Stimulated activated CD8-positive, alpha-beta memory T cell treated with anti-CD3 and anti-CD28 coated beads, Interleukin-15, amount 100 ng/mL, for 1 hour (primary cell): Measurements from ENCODE around the gene ANXA4.
"Not testable (repeated sequence)": the region's sequence is repeated elsewhere in the genome, so short reads cannot be mapped to it uniquely, and the experiment has no call there.

ENCODE experiments used
- DNase-seq: peaks from one replicate; pipeline ENCODE4 v3.0.0-alpha.2; 2020; ENCODE audit warnings: low read depth

The ANXA4 gene

DNA sequence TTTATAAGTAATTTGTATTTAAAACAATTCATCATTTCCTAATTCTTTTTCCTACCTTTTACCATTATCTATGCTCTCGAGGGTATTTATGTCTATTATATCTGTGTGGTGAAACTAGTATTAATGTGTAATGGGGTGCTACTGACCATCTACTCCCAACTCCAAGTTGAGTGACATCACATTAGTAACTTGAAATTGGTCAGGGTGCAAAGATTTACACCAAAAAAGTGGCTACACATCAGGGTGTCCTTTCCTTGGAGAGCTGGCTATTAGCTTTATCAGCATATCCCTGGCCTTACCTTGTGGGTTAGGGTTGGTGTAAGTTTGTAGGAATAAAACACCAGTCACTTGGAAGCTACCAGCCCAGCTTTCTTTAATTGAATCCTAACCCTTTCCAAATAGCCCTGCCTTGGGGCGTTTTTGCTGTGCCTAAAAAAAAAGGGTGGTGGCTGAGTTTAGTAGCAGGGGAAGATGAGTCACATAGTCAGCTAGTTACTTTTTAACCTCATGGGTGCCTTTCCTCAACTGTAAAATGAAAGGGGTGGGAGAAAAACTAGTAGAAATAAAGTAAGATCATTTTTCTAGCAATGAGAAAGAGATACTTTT, 14.0 kb downstream of the ANXA4 start:
- DNase-seq: no peak

DNA sequence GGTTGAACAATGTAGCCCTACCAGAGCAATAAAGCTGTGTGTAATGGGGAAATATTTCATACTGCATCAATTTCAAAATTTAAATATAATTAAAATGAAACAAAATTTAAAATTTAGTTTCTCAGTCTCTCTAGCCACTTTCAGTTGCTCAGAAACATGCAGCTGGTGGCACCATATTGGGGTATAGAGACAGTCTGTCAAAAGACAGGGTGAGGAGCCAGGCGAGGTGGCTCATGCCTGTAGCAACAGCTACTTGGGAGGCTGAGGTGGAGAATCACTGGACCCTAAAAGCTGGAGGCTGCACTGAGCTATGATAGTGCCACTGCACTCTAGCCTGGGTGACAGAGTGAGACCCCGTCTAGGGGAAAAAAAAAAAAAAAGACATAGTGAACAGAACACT, 20.1 kb downstream of the ANXA4 start:
- DNase-seq: no peak

DNA sequence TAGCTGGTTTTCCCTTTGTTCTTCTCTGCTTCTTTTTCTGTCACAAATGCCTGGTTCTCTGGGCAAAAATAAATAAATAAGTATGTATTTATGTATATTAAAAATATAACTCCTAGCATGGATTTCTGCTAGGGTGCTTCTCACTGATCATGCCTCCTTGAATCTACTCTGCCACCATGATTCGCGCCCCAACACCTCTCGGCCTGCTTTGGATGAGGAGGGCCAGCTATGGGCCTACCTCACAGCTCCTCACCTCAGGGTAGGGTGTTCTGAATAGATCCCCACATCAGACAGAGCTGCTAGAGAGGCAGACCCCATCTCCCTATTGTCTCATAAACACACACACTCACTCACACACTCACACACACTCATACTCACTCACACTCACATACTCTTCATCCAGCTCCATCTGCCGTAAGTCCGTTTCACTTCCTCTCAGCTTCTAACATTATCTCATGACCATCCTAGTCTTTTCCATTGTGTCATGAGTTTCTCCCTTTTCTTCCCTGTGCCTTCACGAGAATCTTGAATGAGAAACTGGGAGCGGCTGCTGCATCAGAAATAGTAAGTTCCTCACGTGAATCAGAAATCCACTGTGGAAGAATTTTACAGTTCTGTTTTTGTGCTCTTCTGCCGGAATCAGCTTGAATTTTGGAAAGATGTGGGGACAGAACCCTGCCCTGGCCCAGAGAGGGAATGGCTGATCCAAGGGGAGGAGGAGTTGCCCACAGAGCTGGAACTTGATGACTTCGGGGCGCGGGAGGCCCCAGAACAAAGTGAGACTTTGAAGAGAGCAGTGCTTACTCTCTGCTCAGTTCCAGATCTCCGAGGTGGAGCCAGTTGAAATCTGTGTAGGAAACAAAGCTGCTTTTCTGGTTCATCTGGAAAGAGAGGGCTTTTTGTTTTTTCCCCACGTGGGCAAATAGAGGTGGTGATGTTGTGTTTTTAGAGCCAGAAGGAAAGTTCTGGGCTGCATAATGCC, 20.9 kb downstream of the ANXA4 start:
- no peak for DNase-seq

DNA sequence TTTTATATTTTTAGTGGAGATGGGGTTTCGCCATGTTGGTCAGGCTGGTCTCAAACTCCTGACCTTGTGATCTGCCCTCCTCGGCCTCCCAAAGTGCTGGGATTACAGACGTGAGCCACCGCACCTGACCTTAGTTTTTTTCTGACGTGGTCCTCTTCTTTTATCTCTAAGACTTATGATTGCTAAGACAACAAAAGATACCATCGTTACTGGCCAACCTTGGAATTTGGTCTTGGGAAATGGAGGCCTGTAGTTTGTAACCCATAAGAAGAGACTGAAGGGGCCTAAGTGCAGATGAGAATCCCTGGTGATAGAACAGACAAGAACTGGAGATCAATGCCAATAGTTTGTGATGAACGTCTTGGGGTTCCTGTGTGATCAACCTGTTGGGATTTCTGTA, 21.9 kb downstream of the ANXA4 start:
- not testable (repeated sequence) for DNase-seq

DNA sequence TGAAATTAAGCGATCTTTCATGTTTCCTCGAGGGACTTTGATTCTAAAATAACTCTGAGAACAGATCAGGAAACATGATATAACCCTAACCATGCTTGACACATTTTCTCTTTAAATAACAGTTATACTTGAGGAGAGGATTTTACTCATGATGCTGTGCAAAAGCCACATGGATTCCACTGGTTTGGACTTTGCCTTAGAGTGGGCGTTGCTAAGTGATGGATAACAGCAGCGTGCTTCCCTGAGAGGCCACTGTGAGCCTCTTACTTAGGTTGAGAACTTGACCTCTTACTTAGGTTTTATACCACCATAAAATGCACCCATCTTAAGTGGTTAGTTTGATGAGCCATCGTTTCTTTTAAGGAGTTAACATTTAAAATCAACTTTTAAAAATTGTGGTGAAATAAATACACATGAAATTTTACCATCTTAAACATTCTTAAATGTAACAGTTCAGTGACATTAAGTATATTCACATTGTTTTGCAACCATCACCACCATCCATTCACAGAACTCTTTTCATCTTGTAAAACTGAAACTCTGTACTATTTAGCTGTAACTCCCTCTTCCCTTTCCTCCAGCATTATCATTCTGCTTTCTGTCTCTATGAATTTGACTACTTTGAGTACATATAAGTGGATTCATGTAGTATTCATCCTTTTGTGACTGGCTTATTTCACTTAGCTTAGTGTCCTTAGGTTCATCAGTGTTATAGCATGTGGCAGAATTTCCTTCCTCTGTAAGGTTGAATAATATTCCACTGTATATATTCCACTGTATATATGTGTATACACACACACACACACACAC, 22.6 kb downstream of the ANXA4 start:
- no peak for DNase-seq

DNA sequence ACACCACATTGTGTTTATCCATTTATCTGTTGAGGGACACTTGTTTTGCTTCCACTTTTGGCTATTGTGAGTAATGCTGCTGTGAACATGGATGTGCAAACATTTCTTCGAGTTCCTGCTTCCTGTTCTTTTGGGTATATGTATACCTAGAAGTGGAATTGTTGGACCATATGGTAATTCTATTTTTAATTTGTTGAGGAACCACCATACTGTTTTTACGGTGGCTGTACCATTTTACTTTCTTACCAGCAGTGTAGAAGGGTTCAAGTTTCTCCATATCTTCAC, 23.1 kb downstream of the ANXA4 start:
- DNase-seq: no peak

DNA sequence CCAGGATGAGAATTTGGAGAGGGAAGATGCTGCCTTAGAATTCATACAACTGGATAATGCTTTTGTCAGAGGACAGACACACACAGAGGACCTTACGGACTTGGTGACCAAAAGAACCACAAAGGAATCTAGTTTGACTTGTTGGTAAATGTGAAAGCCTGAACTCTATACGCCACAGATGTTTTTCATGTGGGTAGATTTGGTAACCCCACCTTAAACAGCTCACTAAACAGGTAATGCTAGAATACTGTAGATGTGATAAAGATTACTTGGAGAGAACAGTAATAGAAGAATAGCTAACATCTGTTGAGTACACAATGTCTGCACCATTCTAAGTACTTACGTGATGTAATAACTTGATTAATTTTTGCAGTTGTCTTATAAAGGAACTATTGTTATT, 24.1 kb downstream of the ANXA4 start:
- DNase-seq: no peak

DNA sequence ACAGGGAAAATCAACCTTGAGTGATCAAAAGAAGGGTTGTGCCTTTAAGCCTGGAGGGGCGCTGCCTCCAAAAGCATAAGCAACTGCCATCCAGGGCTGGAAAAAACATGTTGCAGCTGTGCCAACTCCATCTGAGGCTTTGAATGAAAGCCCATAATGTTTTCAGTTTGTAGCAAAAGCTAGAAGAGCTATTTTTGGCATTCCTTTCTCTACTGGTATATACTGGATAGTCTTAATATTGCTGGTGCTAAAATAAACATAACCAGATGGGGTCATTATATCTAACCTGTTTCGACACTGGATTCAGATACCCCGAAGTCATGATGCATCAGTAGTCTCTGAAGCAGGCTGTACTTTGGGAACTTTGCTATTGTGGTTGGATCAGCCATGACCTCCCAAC, 25.1 kb downstream of the ANXA4 start:
- no peak for DNase-seq

DNA sequence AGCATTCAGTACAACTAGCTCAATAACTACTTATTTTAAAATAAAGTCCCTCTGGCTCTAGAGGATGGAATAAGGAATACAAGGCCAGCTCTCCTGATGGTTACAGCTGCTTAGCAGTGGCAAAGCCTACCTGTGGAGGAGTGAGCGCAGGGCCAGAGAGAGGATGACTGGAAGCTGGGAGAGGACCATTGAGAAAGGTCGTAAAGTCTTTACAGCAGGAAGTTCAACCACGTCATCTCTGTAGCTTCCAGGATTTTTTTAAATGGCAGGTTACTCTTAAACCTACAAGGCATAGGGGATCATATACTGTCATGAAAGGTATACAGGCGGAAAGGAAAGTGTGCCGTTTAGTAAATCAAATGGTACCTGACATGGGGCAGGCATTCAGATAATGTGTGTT, 26.3 kb downstream of the ANXA4 start:
- DNase-seq: no peak

DNA sequence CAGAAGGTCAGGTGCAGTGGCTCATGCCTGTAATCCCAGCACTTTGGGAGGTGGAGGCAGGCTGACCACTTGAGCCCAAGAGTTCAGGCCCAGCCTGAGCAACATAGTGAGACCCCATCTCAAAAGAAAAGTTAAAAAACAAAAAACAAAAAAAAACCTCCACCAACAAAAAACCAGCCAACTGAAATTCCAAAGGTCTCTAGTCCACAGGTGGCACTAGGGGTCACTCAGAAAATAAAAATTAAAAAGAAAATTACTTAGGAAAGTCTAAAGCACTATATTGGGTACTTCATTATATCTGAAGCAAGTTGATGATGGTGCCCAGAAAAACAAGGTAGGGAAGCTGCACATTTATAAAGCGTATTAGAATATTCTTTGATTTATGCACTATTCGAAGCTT, 26.9 kb downstream of the ANXA4 start:
- DNase-seq: no peak

DNA sequence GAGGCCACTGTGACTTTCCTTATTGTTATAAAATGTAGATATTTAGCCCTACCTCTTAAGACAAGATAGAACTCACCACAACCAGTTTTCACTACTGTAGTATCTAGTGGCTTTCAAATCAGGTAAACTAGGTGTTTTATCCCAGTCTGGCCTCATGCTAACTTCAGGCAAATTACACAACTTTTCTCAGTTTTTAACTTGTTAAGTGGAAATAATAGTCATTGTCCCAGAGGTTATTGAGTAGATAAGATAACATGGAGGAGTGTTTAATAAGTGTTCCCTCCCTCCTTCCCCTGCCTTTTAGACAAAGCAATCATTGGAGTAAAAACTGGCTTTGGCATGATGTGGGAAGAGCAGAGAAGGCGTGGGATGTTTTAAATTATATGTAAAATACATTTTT, 27.3 kb downstream of the ANXA4 start:
- DNase-seq: no peak

DNA sequence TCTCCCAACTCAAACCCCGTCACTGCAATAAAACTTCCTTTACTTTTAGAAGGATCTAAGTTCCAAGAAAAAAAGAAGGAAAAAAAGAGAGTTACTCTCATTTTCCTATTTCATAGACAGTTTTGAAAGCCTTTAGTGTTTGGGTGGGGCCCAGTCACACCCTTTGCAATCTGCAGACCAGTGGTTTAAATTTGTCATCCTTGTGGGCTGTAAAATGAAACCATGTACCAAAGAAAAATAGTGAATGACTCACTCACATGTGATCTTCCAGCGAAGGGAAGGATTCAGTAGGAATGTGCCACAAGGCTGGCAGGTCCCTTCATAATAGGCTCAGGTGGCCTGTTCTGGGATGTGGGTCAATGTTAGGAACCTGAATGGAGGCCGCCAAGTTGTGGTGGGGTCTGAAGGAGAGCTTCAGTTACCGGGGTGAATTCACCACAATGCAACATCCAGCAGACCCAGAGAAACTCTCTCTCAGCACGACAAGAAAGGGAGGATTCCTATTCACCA, 28.3 kb downstream of the ANXA4 start:
- DNase-seq: peak; percentile 8

DNA sequence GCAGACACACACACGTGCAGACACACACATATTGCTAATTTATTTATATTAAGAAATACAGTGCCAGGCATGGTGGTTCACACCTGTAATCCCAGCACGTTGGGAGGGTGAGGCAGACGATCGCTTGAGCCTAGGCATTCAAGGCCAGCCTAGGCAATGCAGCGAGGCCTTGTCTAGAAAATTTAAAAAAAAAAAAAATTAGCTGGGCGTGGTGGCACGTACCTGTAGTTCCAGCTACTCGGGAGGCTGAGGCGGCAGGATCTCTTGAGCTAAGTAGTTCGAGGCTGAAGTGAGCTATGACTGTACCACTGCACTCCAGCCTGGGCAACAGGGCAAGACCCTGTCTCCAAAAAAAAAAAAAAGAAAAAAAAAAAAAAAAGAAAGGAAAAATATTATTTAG, 28.8 kb downstream of the ANXA4 start:
- DNase-seq: no peak

DNA sequence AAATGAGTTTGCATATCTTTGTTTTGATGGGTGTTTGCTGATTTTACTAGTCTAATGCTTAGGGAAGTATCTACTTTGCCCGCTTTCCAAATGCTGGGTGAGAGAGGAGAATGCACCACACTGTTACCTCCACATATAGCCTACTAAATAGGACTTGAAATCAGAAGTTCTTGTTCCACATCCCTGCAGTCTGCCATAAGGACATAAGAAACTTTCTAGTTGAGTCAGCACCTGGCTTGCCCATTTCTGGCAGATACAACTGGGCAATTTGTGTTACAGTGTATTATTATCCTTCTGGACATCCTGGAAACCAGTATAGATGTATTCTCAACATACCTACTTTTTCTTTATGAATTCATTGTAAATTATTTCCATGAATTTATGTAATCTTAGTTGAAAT, 29.5 kb downstream of the ANXA4 start:
- no peak for DNase-seq

DNA sequence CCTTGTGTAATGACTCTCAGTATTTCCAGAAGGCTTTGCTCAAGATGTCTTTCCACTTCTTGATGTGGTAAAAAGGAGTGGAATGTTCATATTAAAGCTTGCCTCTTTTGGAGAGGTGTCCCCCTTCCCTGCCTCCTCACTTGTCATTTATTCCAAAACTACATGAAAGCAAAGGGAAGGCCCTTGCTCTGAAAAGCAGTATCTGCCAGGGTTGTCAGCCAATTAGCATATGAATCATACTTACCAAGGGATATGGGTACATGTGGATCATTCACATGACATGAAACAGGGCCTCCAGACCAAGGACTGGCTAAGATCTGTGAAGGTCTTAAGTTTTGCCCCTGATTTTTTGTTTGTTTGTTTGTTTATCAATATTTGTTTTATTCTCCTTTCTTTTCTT, 31.3 kb downstream of the ANXA4 start:
- DNase-seq: no peak

DNA sequence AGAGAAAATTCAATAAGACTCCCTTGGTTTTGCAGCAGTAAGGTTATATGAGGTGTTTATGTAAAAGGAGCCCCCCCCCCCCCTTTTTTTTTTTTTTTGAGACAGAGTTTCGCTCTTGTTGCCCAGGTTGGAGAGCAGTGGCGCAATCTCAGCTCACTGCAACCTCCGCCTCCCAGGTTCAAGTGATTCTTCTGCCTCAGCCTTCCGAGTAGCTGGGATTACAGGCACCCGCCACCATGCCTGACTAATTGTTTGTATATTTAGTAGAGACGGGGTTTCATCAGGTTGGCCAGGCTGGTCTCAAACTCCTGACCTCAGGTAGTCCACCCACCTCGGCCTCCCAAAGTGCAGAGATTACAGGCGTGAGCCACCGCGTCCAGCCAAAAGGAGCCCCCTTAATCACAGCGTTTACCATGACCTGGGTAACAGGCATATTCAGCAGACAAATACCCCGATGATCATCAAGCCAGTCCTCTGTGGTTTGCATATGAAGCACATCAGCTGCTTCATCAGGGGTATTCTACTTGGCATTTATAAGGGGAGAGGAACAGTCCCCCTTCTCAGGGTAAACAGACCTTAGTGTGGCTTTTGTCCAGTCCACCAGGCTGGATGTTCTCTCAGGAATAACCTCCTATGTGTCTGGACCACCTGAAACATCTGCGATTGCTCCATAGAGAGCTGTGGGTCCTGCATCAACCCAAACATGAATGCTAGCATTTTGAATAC, 32.5 kb downstream of the ANXA4 start:
- not testable (repeated sequence) for DNase-seq

DNA sequence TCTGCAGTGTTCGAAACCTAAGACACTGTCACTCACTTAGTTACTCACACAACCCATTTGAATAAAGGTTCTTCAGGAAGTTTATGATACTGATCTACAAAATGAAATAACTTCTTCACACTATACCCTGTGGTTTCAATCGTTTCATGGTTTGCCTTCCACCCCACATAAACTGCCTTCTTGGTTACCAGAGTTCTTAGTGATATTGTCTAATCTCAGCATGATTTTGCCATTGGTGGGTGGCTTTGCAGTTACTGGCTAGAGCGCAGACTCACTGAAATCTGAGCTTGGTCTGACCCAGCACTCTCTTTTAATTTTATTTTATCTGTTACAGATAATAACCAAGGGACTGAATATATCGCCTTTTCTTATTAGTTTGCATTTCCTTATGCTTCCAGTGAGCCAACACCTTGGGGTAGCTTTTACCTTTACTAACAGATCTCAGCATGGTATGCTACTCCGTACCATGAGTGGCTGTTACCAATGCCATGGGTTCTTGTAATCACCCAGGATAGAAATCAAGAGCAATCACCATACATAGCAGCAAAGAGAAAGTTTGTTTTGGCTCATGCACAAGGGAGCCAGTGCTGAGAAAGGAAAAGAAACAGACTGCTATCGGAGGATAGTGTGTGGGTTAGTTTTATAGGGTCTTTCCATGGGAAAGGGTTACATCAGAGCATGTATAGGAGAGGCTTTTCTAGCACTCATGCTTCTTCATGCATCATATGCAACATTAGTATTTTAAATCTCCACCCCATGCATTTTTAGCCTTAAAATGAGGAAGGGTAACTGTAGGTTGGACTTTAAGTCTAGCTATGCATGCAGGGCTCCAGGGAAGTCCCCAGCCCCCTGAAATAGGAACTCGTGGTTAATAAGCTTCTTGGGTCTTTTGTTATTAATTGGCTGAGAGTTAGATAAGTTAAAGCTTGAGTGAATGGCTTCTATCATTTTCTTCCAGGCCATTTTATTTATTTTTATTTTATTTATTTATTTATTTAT, 33.3 kb downstream of the ANXA4 start:
- DNase-seq: no peak

DNA sequence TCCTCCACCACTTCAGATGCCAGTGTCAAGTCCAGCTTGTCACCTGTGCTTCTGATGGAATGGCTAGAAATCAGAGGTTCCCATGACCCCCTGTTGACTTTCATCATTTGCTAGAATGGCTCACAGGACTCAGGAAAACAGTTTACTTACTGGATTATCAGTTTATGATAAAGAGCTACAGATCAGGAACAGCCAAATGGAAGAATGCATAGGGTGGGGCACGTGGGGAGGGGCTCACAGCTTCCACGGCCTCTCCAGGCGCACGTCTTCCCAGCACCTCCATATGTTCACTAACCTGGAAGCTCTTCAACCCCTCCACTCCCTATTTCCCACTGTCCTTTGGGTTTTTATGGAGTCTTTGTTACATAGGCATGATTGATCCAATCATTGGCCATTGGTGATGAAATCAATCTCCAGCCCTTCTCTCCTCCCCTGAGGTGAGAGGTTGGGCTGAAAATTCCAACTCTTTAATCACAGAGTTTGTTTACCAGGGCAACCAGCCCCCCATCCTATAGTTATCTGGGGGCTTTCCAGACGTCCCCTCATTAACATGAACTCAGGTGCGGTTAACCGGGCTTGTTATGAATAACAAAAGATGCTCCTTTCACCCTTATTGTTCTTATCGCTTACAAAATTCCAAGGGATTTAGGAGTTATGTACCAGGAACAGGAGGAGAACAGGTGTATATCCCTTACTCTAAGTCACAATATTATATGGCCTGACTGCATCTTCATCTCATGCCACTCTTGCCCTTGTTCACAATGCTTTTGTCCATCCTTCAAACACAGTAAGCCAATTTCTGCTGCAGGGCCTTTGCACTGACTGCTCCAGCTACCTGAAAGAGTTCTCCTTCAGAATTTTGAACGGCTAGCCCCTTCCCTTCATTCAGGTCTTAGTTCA, 35.2 kb downstream of the ANXA4 start:
- no peak for DNase-seq

DNA sequence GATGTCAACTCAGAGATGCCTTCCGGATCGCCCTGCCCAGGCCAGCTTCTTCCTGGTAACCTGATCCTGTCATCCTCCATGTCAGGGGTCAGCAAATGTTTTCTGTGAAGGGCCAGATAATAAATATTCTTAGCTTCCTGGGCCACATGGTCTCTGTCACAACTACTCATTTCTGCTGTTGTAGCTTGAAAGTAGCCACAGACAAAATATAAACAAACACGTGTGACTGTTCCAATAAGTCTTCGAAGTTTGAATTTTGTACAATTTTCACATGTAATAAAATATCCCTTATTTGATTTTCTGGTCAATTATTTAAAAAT, 35.8 kb downstream of the ANXA4 start:
- no peak for DNase-seq
